OCI-LY7 (cell line): ENCODE data around the gene CHKA. TPM values are rescaled to one million over a fixed set of nuclear protein-coding genes. Genes with fewer than 3 reads are reported as not detected.

Experiments used
- BruUV-seq: library from RNA; stranded (reverse); fragments of 400-500 nt; replicated peaks from 2 replicates; lab custom pipeline; 2021; lab: Mats Ljungman, UMichigan
- CTCF ChIA-PET: fragments of 300-600 bp; sonication (Branson Sonifier 250); formaldehyde crosslinking; loops from one replicate; lab custom pipeline; 2022; ENCODE audit warnings: antibody characterized with exemption; ENCODE audit not compliant: unreplicated experiment; lab: Charles Lee
- POLR2A ChIA-PET: fragments of 300-600 bp; sonication (Branson Sonifier 250); formaldehyde crosslinking; loops from one replicate; lab custom pipeline; 2022; ENCODE audit warnings: antibody characterized with exemption; lab: Charles Lee
- DNase-seq: peaks from one replicate; pipeline ENCODE4 v3.0.0-alpha.2; 2015; ENCODE audit warnings: low spot score
- H2AFZ ChIP-seq: fragments of 200-600 bp; sonication (generic), shearing (Covaris generic); 2 replicates; pipeline ENCODE4 v1.6.1; 2014; ENCODE audit warnings: mild to moderate bottlenecking, antibody characterized with exemption, low read length, moderate library complexity
- H3K27ac ChIP-seq: fragments of 200-600 bp; sonication (generic); 2 replicates; pipeline ENCODE4 v1.5.1; 2014; ENCODE audit warnings: mixed run types, low read depth, mild to moderate bottlenecking, moderate library complexity, low read length, inconsistent platforms; ENCODE audit not compliant: poor library complexity, severe bottlenecking
- H3K36me3 ChIP-seq: fragments of 200-600 bp; sonication (generic); 2 replicates; pipeline ENCODE4 v1.6.1; 2014; ENCODE audit warnings: mild to moderate bottlenecking, antibody characterized with exemption, low read length, moderate library complexity, mixed read lengths; ENCODE audit not compliant: insufficient read depth
- H3K4me1 ChIP-seq: fragments of 200-600 bp; sonication (generic); 2 replicates; pipeline ENCODE4 v1.5.1; 2014; ENCODE audit warnings: mild to moderate bottlenecking, low read length; ENCODE audit not compliant: insufficient read depth, poor library complexity, severe bottlenecking
- H3K4me2 ChIP-seq: fragments of 200-600 bp; sonication (generic); 2 replicates; pipeline ENCODE4 v1.6.1; 2014; ENCODE audit warnings: mild to moderate bottlenecking, low read length
- H3K4me3 ChIP-seq: fragments of 200-600 bp; sonication (generic); 2 replicates; pipeline ENCODE4 v1.5.1; 2014; ENCODE audit warnings: mild to moderate bottlenecking, low read depth, low read length; ENCODE audit not compliant: poor library complexity, severe bottlenecking
- H3K79me2 ChIP-seq: fragments of 200-600 bp; sonication (generic); 2 replicates; pipeline ENCODE4 v1.6.1; 2016; ENCODE audit warnings: low read depth, mild to moderate bottlenecking, low read length, moderate library complexity, mixed read lengths; ENCODE audit not compliant: insufficient read depth
- H3K9me2 ChIP-seq: fragments of 200-600 bp; sonication (generic); 2 replicates; pipeline ENCODE4 v1.6.1; 2016; ENCODE audit warnings: mild to moderate bottlenecking, low read length, mixed read lengths; ENCODE audit not compliant: insufficient read depth
- H3K9me3 ChIP-seq: fragments of 200-600 bp; sonication (generic); 2 replicates; pipeline ENCODE4 v1.6.1; 2014; ENCODE audit warnings: mild to moderate bottlenecking, mixed run types, low read length, mixed read lengths
- H4K20me1 ChIP-seq: fragments of 200-600 bp; sonication (generic); 2 replicates; pipeline ENCODE4 v1.6.1; 2014; ENCODE audit warnings: mild to moderate bottlenecking, antibody characterized with exemption, low read length, moderate library complexity, mixed read lengths; ENCODE audit not compliant: insufficient read depth
- CTCF ChIP-seq: fragments of 200-600 bp; sonication (generic); conservative IDR thresholded peaks from 2 replicates; pipeline ENCODE4 v1.5.1; 2014; ENCODE audit warnings: mild to moderate bottlenecking, antibody characterized with exemption, low read length, moderate library complexity, mixed read lengths
- EZH2phosphoT487 ChIP-seq: fragments of 200-600 bp; sonication (generic); IDR thresholded peaks from 2 replicates; pipeline ENCODE4 v1.6.1; 2018; ENCODE audit warnings: low read depth, borderline replicate concordance, mild to moderate bottlenecking, mixed run types, antibody characterized with exemption, low read length, moderate library complexity, mixed read lengths
- intact Hi-C: fragments of 100-400 bp; cut with micrococcal nuclease; formaldehyde crosslinking; loops from one replicate; pipeline ENCODE4 v1.10.0; 2022; ENCODE audit not compliant: unreplicated experiment
- total RNA-seq, 2 experiments: library from RNA; depleted of rRNA in 1 of 2; stranded (reverse); fragments of >200 nt in 1 of 2; shearing (Covaris generic) in 1 of 2; gene quantifications; 2 replicates each; pipeline ENCODE4 v1.2.3, GENCODE V29; 2014 to 2022

CHKA gene
- total RNA-seq, 2 experiments from 2014 or later = 36.1 to 47.2 TPM

- intact Hi-C loops = no loop called here
- H3K27ac ChIP-seq = no peak overlapping the region
- TF ChIP-seq EZH2phosphoT487 (no peak), CTCF (no peak)
- CTCF ChIA-PET = no interaction called here
- no peaks in the 10 kb centered on the region for H3K4me1 ChIP-seq
- no peaks in the 10 kb centered on the region for H3K79me2 ChIP-seq
- no TSS peak for BruUV-seq
- no peaks in the 10 kb centered on the region for H3K9me2 ChIP-seq
- POLR2A ChIA-PET = interaction anchor here (0.7 kb wide), 1 partner anchor 10 kb away, joined by 3 read pairs; no protein-coding TSS in a partner anchor
- no peaks in the 10 kb centered on the region for H3K9me3 ChIP-seq
- H3K4me3 ChIP-seq = no peak overlapping the region
- DNase-seq = no peak
- peaks cover 55% of the 10 kb centered on the region for H3K36me3 ChIP-seq
- no peak overlapping the region for H3K4me2 ChIP-seq
- H4K20me1 ChIP-seq = no peaks in the 10 kb centered on the region
- no peak overlapping the region for H2AFZ ChIP-seq
These were observed 64.6 kb downstream of the CHKA start for GRCh38 chr11:68056317-68057285.

- Histone ChIP-seq H4K20me1 (no peaks in the 10 kb centered on the region), H3K79me2 (no peaks in the 10 kb centered on the region), H3K9me3 (no peaks in the 10 kb centered on the region), H3K4me1 (no peaks in the 10 kb centered on the region), H3K4me2 (no peak overlapping the region), H3K9me2 (no peaks in the 10 kb centered on the region), H3K27ac (no peak overlapping the region), H3K36me3 (peaks cover 60% of the 10 kb centered on the region), H2AFZ (no peak overlapping the region), H3K4me3 (no peak overlapping the region)
- ChIA-PET POLR2A (interaction anchor here (0.6 kb wide), 1 partner anchor 85 kb away, joined by 3 read pairs; no protein-coding TSS in a partner anchor), CTCF (no interaction called here)
- no peak for TF ChIP-seq CTCF
- no peak for TF ChIP-seq EZH2phosphoT487
- intact Hi-C loops = no loop called here
- DNase-seq = no peak
- no TSS peak for BruUV-seq
These were observed 67.0 kb downstream of the CHKA start for GRCh38 chr11:68053981-68054812.
